NB4 (cell line): Measurements from ENCODE around the gene MEF2A.

Source experiments
- POLR2A ChIP-seq: IDR thresholded peaks from 2 replicates; pipeline ENCODE4 v1.6.1; 2011; ENCODE audit warnings: mild to moderate bottlenecking; ENCODE audit not compliant: insufficient read length; ENCODE audit errors: extremely low read depth
- TF ChIP-seq, protein P1 (sequence below): IDR thresholded peaks from one replicate; pipeline ENCODE4 v1.5.1; 2012; ENCODE audit warnings: low read depth, low read length
- TF ChIP-seq, protein P2 (sequence below): IDR thresholded peaks from 2 replicates; pipeline ENCODE4 v1.6.1; 2011; ENCODE audit warnings: low read depth, low read length

DNA sequence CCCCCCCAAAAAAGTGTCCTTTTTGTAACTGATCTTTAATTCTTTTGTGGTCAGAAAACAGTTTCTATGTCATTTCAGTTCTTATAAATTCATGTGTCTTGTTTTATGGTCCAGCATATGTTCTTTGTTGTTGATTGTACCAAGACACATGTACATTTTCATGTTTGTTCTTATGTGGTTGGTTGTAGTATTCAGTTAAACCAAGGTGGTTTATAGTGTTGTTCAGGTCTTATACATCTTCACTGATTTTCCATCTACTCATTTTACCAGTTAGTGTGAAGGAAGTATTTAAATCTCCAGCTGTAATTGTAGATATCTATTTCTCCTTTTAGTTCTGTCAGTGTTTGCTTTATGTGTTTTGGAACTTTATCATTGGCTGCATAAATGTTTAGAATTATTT is 24.0 kb downstream of the MEF2A start:
- TF ChIP-seq, protein P1, sequence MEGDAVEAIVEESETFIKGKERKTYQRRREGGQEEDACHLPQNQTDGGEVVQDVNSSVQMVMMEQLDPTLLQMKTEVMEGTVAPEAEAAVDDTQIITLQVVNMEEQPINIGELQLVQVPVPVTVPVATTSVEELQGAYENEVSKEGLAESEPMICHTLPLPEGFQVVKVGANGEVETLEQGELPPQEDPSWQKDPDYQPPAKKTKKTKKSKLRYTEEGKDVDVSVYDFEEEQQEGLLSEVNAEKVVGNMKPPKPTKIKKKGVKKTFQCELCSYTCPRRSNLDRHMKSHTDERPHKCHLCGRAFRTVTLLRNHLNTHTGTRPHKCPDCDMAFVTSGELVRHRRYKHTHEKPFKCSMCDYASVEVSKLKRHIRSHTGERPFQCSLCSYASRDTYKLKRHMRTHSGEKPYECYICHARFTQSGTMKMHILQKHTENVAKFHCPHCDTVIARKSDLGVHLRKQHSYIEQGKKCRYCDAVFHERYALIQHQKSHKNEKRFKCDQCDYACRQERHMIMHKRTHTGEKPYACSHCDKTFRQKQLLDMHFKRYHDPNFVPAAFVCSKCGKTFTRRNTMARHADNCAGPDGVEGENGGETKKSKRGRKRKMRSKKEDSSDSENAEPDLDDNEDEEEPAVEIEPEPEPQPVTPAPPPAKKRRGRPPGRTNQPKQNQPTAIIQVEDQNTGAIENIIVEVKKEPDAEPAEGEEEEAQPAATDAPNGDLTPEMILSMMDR = no peak
- no peak for TF ChIP-seq POLR2A
- TF ChIP-seq, protein P2, sequence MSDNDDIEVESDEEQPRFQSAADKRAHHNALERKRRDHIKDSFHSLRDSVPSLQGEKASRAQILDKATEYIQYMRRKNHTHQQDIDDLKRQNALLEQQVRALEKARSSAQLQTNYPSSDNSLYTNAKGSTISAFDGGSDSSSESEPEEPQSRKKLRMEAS = no peak
